GM12878 (cell line): ENCODE results near the gene ARFRP1. TPM values are rescaled to one million over a fixed set of nuclear protein-coding genes. Genes with fewer than 3 reads are reported as not detected.
"Not testable (repeated sequence)": the region's sequence is repeated elsewhere in the genome, so short reads cannot be mapped to it uniquely, and the experiment has no call there.

Source experiments
- ATAC-seq: fragments of 200-7000 bp; cut with Tn5 transposase; 3 replicates; pipeline ENCODE4 v1.9.1; 2020; ENCODE audit warnings: mild to moderate bottlenecking, moderate library complexity
- BruUV-seq: library from RNA; stranded (reverse); fragments of 400-500 nt; replicated peaks from 2 replicates; lab custom pipeline; 2021; lab: Mats Ljungman, UMichigan
- CTCF ChIA-PET: fragments of 300-600 bp; sonication (Branson Sonifier 250); formaldehyde crosslinking; extraction: SDS; loops from one replicate; lab custom pipeline; 2021; ENCODE audit warnings: inconsistent platforms; lab: Yijun Ruan, JAX
- POLR2A ChIA-PET: fragments of 350-600 bp; formaldehyde crosslinking; extraction: SDS; loops from one replicate; lab custom pipeline; 2021; ENCODE audit warnings: inconsistent platforms; lab: Charles Lee
- RAD21 ChIA-PET: fragments of 300-600 bp; sonication (Branson Sonifier 250); formaldehyde crosslinking; loops from one replicate; lab custom pipeline; 2023; ENCODE audit warnings: antibody characterized with exemption; ENCODE audit not compliant: unreplicated experiment; lab: Charles Lee
- SMC1A ChIA-PET: fragments of 300-600 bp; sonication (Branson Sonifier 250); formaldehyde crosslinking; loops from one replicate; lab custom pipeline; 2023; ENCODE audit not compliant: unreplicated experiment, uncharacterized antibody; lab: Charles Lee
- DNase-seq: peaks from one replicate; pipeline ENCODE4 v3.0.0-alpha.2; 2011; ENCODE audit warnings: low read depth, low spot score
- FAIRE-seq: peaks from 3 replicates; lab custom pipeline; 2011; peaks lifted over from hg19 to GRCh38; lab: Jason Lieb, UNC
- H2AFZ ChIP-seq: 2 replicates; pipeline ENCODE4 v1.6.0; 2011; ENCODE audit warnings: low read depth, low read length, control low read depth; ENCODE audit not compliant: control insufficient read depth
- H3K27ac ChIP-seq: 2 replicates; pipeline ENCODE4 v1.5.1; 2011; ENCODE audit warnings: control low read depth; ENCODE audit not compliant: control insufficient read depth, insufficient read depth
- H3K27me3 ChIP-seq, 2 experiments: replicated peaks in 1 of 2; 2 replicates each; pipeline versions ENCODE4 v1.6.0 to v1.6.1; 2011; ENCODE audit warnings: low read length in 1 of 2; ENCODE audit not compliant: control insufficient read depth in 2 of 2, insufficient read depth in 2 of 2
- H3K36me3 ChIP-seq, 2 experiments: 2 replicates each; pipeline ENCODE4 v1.5.1; 2011; ENCODE audit warnings: low read length in 1 of 2; ENCODE audit not compliant: control insufficient read depth in 2 of 2, insufficient read depth in 2 of 2
- H3K4me1 ChIP-seq: 2 replicates; pipeline ENCODE4 v1.6.1; 2011; ENCODE audit warnings: mild to moderate bottlenecking, low read length, moderate library complexity, mixed read lengths; ENCODE audit not compliant: control insufficient read depth, insufficient read depth
- H3K4me2 ChIP-seq: 2 replicates; pipeline ENCODE4 v1.6.0; 2011; ENCODE audit warnings: control low read depth; ENCODE audit not compliant: control insufficient read depth, insufficient read depth
- H3K4me3 ChIP-seq: fragments of 200-600 bp; sonication (generic); 2 replicates; pipeline ENCODE4 v1.5.1; 2016
- H3K79me2 ChIP-seq: 2 replicates; pipeline ENCODE4 v1.6.0; 2011; ENCODE audit warnings: low read length; ENCODE audit not compliant: control insufficient read depth, insufficient read depth
- H3K9ac ChIP-seq: 2 replicates; pipeline ENCODE4 v1.8.0; 2011; ENCODE audit warnings: low read length, control low read depth, mixed read lengths; ENCODE audit not compliant: control insufficient read depth, insufficient read depth
- H3K9me3 ChIP-seq: replicated peaks from 3 replicates; pipeline ENCODE4 v1.5.1; 2011; ENCODE audit warnings: mild to moderate bottlenecking, low read length; ENCODE audit not compliant: control insufficient read depth, insufficient read depth
- H4K20me1 ChIP-seq: 2 replicates; pipeline ENCODE4 v1.6.0; 2011; ENCODE audit not compliant: control insufficient read depth, insufficient read depth
- BCL3 ChIP-seq: IDR thresholded peaks from 2 replicates; pipeline ENCODE4 v1.6.1; 2011; ENCODE audit warnings: borderline replicate concordance, low read depth, mild to moderate bottlenecking, moderate library complexity, low read length; ENCODE audit not compliant: insufficient read depth, poor library complexity, severe bottlenecking
- CEBPZ ChIP-seq: fragments of 150-350 bp; IDR thresholded peaks from 2 replicates; pipeline ENCODE4 v1.6.1; 2016; ENCODE audit warnings: low read depth, low read length
- NFYB ChIP-seq: IDR thresholded peaks from 2 replicates; pipeline ENCODE4 v1.6.1; 2011; ENCODE audit warnings: low read depth, mild to moderate bottlenecking, low read length, improper control_type of control experiment, moderate library complexity; ENCODE audit not compliant: insufficient read depth
- POLR2AphosphoS2 ChIP-seq: IDR thresholded peaks from 2 replicates; pipeline ENCODE4 v1.6.1; 2011; ENCODE audit warnings: low read depth, mild to moderate bottlenecking, low read length, improper control_type of control experiment, moderate library complexity
- ZNF207 ChIP-seq: fragments of 450-650 bp; IDR thresholded peaks from 2 replicates; pipeline ENCODE4 v1.6.1; 2014; ENCODE audit warnings: antibody characterized with exemption, mild to moderate bottlenecking, borderline replicate concordance
- WGBS: methylation state at CpG from one replicate; pipeline ENCODE4 v1.1.6; 2016; ENCODE audit warnings: low lambda C conversion rate; ENCODE audit not compliant: insufficient replicate concordance, insufficient coverage; ENCODE audit errors: missing lambda C conversion rate; 5-methylcytosine and 5-hydroxymethylcytosine counted together
- in situ Hi-C: fragments of 300-500 bp; cut with MboI; formaldehyde crosslinking; loops from 9 replicates; pipeline ENCODE4 v1.14.3; 2018; ENCODE audit warnings: mixed read lengths
- intact Hi-C: fragments of 100-400 bp; cut with micrococcal nuclease; formaldehyde crosslinking; loops from one replicate; pipeline ENCODE4 v1.14.2; 2022; ENCODE audit not compliant: unreplicated experiment
- polyA plus RNA-seq, 11 experiments: library from polyadenylated mRNA; depleted of rRNA in 4 of 11; unstranded in 6 of 11; stranded (reverse) in 5 of 11; fragments of >200 nt; fragmentation: Nextera tagmentation in 4 of 11; fragmentation: Illumina TruSeq in 1 of 11; extraction: Ambion mirVana in 4 of 11; extraction: Trizol in 1 of 11; gene quantifications; 1 replicate in 1 of 11; 2 replicates in 10 of 11; pipeline versions ENCODE4 v1.2.1 to v1.2.3, GENCODE V29; 2011 to 2016; ENCODE audit warnings: inconsistent platforms in 2 of 11, missing spikeins in 2 of 11, low read depth in 1 of 11
- total RNA-seq, 4 experiments: library from RNA; depleted of rRNA in 3 of 4; stranded (reverse); fragments of >200 nt in 3 of 4; fragmentation: Illumina TruSeq in 1 of 4; extraction: Trizol in 1 of 4; gene quantifications; 2 replicates each; pipeline versions ENCODE4 v1.2.1 to v1.2.3, GENCODE V29; 2013 to 2021

Gene ARFRP1
- total and polyA plus RNA-seq, 10 of the 15 experiments (the other 5 are each of a cell fraction or from before 2014, with no cell fraction given): 0.37 to 71.7 (median 34.6) TPM

- RAD21 ChIA-PET: no interaction called here
- in situ Hi-C loops (no loop called here), intact Hi-C loops (no loop called here)
- Histone ChIP-seq H3K4me2 (no peak overlapping the region), H2AFZ (no peak overlapping the region), H3K36me3 (peaks cover 4 to 12% of the 10 kb centered on the region in 2 experiments; a peak in 3 of 4 replicates), H3K9ac (no peak overlapping the region), H3K4me3 (no peak overlapping the region), H3K9me3 (no peaks in the 10 kb centered on the region), H3K4me1 (no peaks in the 10 kb centered on the region), H3K27ac (no peak overlapping the region), H4K20me1 (no peaks in the 10 kb centered on the region), H3K79me2 (no peaks in the 10 kb centered on the region), H3K27me3 (no peaks in the 10 kb centered on the region)
- TF ChIP-seq NFYB: no peak
- TF ChIP-seq POLR2AphosphoS2: no peak
- no peak for TF ChIP-seq CEBPZ
- TF ChIP-seq BCL3: no peak
- no peak for TF ChIP-seq ZNF207
- DNase-seq (no peak), FAIRE-seq (no peak), ATAC-seq (no peak)
- 87% methylated on average over 10 of the region's 10 CpGs for WGBS
- SMC1A ChIA-PET: no interaction called here
- BruUV-seq: no TSS peak
- POLR2A ChIA-PET: no interaction called here
- CTCF ChIA-PET: no interaction called here
Observed at GRCh38 chr20:63672666-63673065, 35.1 kb downstream of the ARFRP1 start.

GRCh38 chr20:63671695-63672094, 36.1 kb downstream of the ARFRP1 start:
- BruUV-seq, DNase-seq, H3K9me3 ChIP-seq, H3K9ac ChIP-seq, ATAC-seq, H2AFZ ChIP-seq, FAIRE-seq, RAD21 ChIA-PET, H4K20me1 ChIP-seq, H3K79me2 ChIP-seq, POLR2A ChIA-PET, H3K4me2 ChIP-seq, in situ Hi-C loops, intact Hi-C loops, H3K4me3 ChIP-seq, CTCF ChIA-PET, H3K27me3 ChIP-seq, H3K27ac ChIP-seq, H3K4me1 ChIP-seq, SMC1A ChIA-PET, H3K36me3 ChIP-seq: not testable (repeated sequence)
- WGBS: 92% methylated on average over 10 of the region's 12 CpGs
